Small intestine (tissue), 7 donors: ENCODE measurements around the gene BDKRB2. TPM values are rescaled to one million over a fixed set of nuclear protein-coding genes. Genes with fewer than 3 reads are reported as not detected.
"Not testable (repeated sequence)": the region's sequence is repeated elsewhere in the genome, so short reads cannot be mapped to it uniquely, and the experiment has no call there.

ENCODE experiments used
- DNase-seq, 2 donors: peaks; one replicate each; pipeline versions ENCODE4 v3.0.0 to v3.0.0-alpha.2; 2013
- FAIRE-seq: peaks from 2 replicates; lab custom pipeline; 2012; peaks lifted over from hg19 to GRCh38; lab: Jason Lieb, UNC
- H3K27ac ChIP-seq, 3 donors: one replicate each; pipeline ENCODE4 v1.5.1; 2013; ENCODE audit warnings: low read length in 2 of 3, mild to moderate bottlenecking in 2 of 3, control low read depth in 1 of 3, inconsistent platforms in 1 of 3, low read depth in 1 of 3, moderate library complexity in 1 of 3
- H3K27me3 ChIP-seq, 3 donors: one replicate each; pipeline ENCODE4 v1.6.1; 2013; ENCODE audit warnings: low read length in 3 of 3, inconsistent platforms in 1 of 3; ENCODE audit not compliant: control insufficient read depth in 3 of 3, insufficient read depth in 3 of 3
- H3K36me3 ChIP-seq, 3 donors: one replicate each; pipeline ENCODE4 v1.6.1; 2013; ENCODE audit warnings: low read length in 3 of 3, inconsistent platforms in 1 of 3, low read depth in 1 of 3, mild to moderate bottlenecking in 1 of 3, moderate library complexity in 1 of 3; ENCODE audit not compliant: control insufficient read depth in 3 of 3, insufficient read depth in 2 of 3
- H3K4me1 ChIP-seq, 3 donors: one replicate each; pipeline ENCODE4 v1.6.1; 2013; ENCODE audit warnings: low read length in 2 of 3, inconsistent platforms in 1 of 3, low read depth in 1 of 3, mild to moderate bottlenecking in 1 of 3, moderate library complexity in 1 of 3; ENCODE audit not compliant: control insufficient read depth in 3 of 3, insufficient read depth in 2 of 3
- H3K4me3 ChIP-seq, 3 donors: one replicate each; pipeline ENCODE4 v1.5.1; 2013; ENCODE audit warnings: low read length in 3 of 3, control low read depth in 1 of 3, inconsistent platforms in 1 of 3, low read depth in 1 of 3, mild to moderate bottlenecking in 1 of 3, moderate library complexity in 1 of 3
- H3K9me3 ChIP-seq, 2 donors: one replicate each; pipeline ENCODE4 v1.6.1; 2013; ENCODE audit warnings: low read depth in 1 of 2, low read length in 1 of 2; ENCODE audit not compliant: control insufficient read depth in 2 of 2, insufficient read depth in 1 of 2
- WGBS, 3 donors: extraction: QIAGEN DNeasy Blood & Tissue Kit; methylation state at CpG; one replicate each; pipeline ENCODE4 v1.1.7; 2013; 5-methylcytosine and 5-hydroxymethylcytosine counted together
- polyA plus RNA-seq, 4 donors: library from polyadenylated mRNA; stranded (reverse) in 3 of 4; unstranded in 1 of 4; fragments of 200-250 nt in 3 of 4; fragments of 120-200 nt in 1 of 4; gene quantifications; one replicate each; pipeline versions ENCODE4 v1.2.1 to v1.2.3, GENCODE V29; 2013
- donor health status: healthy with polysubstance abuse.
- donor health status: control.
- donor health status: control.
- donor health status: Bipolar disorder and iron deficiency.
- donor health status: healthy.

Gene BDKRB2
- polyA plus RNA-seq, 4 donors: 1.3 to 8.2 (median 5.9) TPM

DNA sequence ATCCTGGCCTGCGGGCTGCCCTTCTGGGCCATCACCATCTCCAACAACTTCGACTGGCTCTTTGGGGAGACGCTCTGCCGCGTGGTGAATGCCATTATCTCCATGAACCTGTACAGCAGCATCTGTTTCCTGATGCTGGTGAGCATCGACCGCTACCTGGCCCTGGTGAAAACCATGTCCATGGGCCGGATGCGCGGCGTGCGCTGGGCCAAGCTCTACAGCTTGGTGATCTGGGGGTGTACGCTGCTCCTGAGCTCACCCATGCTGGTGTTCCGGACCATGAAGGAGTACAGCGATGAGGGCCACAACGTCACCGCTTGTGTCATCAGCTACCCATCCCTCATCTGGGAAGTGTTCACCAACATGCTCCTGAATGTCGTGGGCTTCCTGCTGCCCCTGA is 36.0 kb downstream of the BDKRB2 start:
- Histone ChIP-seq H3K4me1 (peaks cover 6 to 37% (median 9%) of the 10 kb centered on the region in 3 donors), H3K27ac (peak overlapping the region in 1 of 3 donors; percentile 88), H3K9me3 (peaks cover 0 to 26% of the 10 kb centered on the region in 2 donors), H3K4me3 (no peak overlapping the region), H3K27me3 (no peaks in the 10 kb centered on the region), H3K36me3 (peaks cover 0 to 59% (median 0%) of the 10 kb centered on the region in 3 donors)
- FAIRE-seq (no peak), DNase-seq (no peak)
- 94 to 96% (median 95%) methylated on average over 18 of the region's 18 CpGs for WGBS, 3 donors

DNA sequence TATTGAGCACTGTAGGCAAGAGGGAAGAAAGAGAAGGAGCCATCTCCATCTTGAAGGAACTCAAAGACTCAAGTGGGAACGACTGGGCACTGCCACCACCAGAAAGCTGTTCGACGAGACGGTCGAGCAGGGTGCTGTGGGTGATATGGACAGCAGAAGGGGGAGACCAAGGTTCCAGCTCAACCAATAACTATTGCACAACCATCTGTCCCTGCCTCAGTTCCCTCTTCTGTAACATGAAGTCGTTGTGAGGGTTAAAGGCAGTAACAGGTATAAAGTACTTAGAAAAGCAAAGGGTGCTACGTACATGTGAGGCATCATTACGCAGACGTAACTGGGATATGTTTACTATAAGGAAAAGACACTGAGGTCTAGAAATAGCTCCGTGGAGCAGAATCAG is 37.5 kb downstream of the BDKRB2 start:
- peaks cover 6 to 33% (median 9%) of the 10 kb centered on the region in 3 donors for H3K4me1 ChIP-seq
- WGBS, 3 donors: 91 to 97% (median 94%) methylated on average over 10 of the region's 10 CpGs
- no peak overlapping the region for H3K4me3 ChIP-seq
- DNase-seq (no peak), FAIRE-seq (no peak)
- peaks cover 0 to 26% of the 10 kb centered on the region in 2 donors for H3K9me3 ChIP-seq
- no peaks in the 10 kb centered on the region for H3K27me3 ChIP-seq
- H3K36me3 ChIP-seq: peaks cover 0 to 52% (median 0%) of the 10 kb centered on the region in 3 donors
- no peak overlapping the region for H3K27ac ChIP-seq

GRCh38 chr14:96243785-96244184 is 39.1 kb downstream of the BDKRB2 start:
- no peak for DNase-seq
- Histone ChIP-seq H3K27me3 (no peaks in the 10 kb centered on the region), H3K36me3 (peaks cover 0 to 39% (median 0%) of the 10 kb centered on the region in 3 donors), H3K9me3 (peaks cover 0 to 26% of the 10 kb centered on the region in 2 donors), H3K4me1 (peaks cover 6 to 22% (median 9%) of the 10 kb centered on the region in 3 donors), H3K4me3 (no peak overlapping the region), H3K27ac (no peak overlapping the region)
- no peak for FAIRE-seq
- WGBS, 3 donors: 52 to 61% (median 60%) methylated on average over 5 of the region's 5 CpGs

GRCh38 chr14:96245074-96245473 is 40.4 kb downstream of the BDKRB2 start:
- Histone ChIP-seq H3K9me3 (peaks cover 0 to 26% of the 10 kb centered on the region in 2 donors), H3K36me3 (peaks cover 0 to 33% (median 0%) of the 10 kb centered on the region in 3 donors)
- H3K4me3 ChIP-seq, H3K27me3 ChIP-seq, H3K27ac ChIP-seq, H3K4me1 ChIP-seq, DNase-seq, FAIRE-seq: not testable (repeated sequence)
- 94 to 98% (median 95%) methylated on average over 3 of the region's 3 CpGs for WGBS, 3 donors

DNA sequence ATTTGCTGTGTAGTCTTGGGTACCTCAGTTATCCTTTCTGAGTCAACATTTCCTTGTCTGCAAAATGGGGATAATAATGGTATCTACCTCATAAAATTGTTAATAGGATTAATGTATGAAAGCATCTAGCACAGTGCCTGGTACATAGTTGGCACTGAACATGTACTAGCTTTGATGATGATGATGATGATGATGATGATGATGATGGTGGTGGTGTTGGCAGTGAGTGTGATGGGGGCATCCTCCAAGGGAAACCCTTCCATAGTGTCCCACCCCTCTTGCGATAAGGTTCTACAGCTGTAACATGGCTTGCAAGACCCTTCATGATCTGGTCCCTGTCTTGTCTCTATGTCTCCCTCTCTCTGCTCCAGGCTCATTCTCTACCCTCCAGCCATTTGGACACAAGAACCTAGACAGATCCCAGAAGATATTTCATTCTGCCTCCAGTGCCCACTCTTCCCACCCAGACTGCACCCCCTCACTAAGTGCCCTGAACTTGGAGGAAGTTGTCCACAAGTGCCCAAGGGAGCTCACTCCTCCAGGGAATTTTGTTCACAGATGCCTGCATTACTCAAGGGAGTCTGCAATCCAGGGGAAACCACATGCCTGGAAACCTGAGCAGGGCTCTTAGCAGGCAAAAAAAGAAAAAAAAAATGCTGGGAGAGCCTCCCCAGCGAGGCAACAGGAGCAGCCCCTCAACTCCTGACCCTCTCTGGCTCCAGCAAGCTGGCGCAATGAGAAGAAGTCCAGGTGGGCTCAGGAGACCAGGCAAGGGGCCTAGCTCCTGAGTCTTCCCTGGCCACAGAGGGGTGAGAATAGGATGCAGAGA is 41.3 kb downstream of the BDKRB2 start:
- Histone ChIP-seq H3K27ac (no peak overlapping the region), H3K9me3 (peaks cover 0 to 17% of the 10 kb centered on the region in 2 donors), H3K36me3 (peaks cover 0 to 24% (median 0%) of the 10 kb centered on the region in 3 donors), H3K4me3 (no peak overlapping the region), H3K4me1 (peaks cover 0 to 5% (median 3%) of the 10 kb centered on the region in 3 donors), H3K27me3 (no peaks in the 10 kb centered on the region)
- DNase-seq (no peak), FAIRE-seq (no peak)
- WGBS, 3 donors: 85 to 90% (median 89%) methylated on average over 3 of the region's 3 CpGs

DNA sequence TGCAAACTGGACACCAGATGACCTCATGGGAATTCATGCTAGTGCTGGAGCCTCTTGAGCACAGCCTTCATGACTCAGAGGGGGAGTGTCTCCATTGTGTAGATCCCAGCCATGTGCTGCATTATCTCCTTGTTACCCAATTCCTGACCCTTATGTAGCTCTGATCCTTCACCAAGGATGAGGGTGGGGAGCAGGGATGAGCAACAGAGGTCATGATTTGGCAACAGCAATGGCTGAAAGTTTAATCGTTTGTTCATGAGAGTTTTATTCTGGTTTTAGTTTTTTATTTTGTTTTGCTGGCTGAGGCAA is 41.9 kb downstream of the BDKRB2 start:
- H3K36me3 ChIP-seq: peaks cover 0 to 19% (median 0%) of the 10 kb centered on the region in 3 donors
- no peak for FAIRE-seq
- no peaks in the 10 kb centered on the region for H3K27me3 ChIP-seq
- 67 to 81% (median 78%) methylated on average over 1 of the region's 1 CpG for WGBS, 3 donors
- peak in 1 of 2 donors; percentile 61 for DNase-seq
- peaks cover 0 to 6% (median 3%) of the 10 kb centered on the region in 3 donors for H3K4me1 ChIP-seq
- no peak overlapping the region for H3K4me3 ChIP-seq
- peaks cover 0 to 12% of the 10 kb centered on the region in 2 donors for H3K9me3 ChIP-seq
- no peak overlapping the region for H3K27ac ChIP-seq

GRCh38 chr14:96247031-96247430 is 42.4 kb downstream of the BDKRB2 start:
- 82 to 94% (median 91%) methylated on average over 6 of the region's 6 CpGs for WGBS, 3 donors
- Histone ChIP-seq H3K27ac (no peak overlapping the region), H3K9me3 (peaks cover 0 to 9% of the 10 kb centered on the region in 2 donors), H3K4me1 (peaks cover 0 to 12% (median 3%) of the 10 kb centered on the region in 3 donors), H3K36me3 (peaks cover 0 to 14% (median 0%) of the 10 kb centered on the region in 3 donors), H3K27me3 (no peaks in the 10 kb centered on the region), H3K4me3 (no peak overlapping the region)
- DNase-seq (no peak), FAIRE-seq (no peak)

DNA sequence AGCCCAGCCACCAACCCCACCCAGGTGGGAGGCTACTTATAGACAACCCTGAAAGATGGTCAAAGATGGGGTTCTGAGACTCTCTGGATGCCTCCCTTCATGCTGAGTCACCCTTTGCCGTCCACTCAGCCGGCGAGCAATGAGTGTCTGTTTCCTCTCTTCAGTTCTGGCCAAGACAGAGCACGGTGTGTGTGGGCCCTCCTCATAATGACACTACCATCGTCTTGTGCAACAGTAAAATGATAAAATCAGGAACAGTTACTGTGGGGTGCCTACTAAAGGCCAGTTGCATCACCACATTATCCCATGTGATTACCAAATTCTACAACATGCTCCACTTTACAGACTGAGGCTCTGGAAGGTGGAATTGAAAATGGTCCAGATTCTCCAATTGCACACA is 44.4 kb downstream of the BDKRB2 start:
- DNase-seq: no peak
- peaks cover 0 to 10% (median 0%) of the 10 kb centered on the region in 3 donors for H3K36me3 ChIP-seq
- no peak overlapping the region for H3K4me3 ChIP-seq
- no peaks in the 10 kb centered on the region for H3K9me3 ChIP-seq
- H3K27ac ChIP-seq: no peak overlapping the region
- peaks cover 0 to 18% (median 3%) of the 10 kb centered on the region in 3 donors for H3K4me1 ChIP-seq
- H3K27me3 ChIP-seq: no peaks in the 10 kb centered on the region
- WGBS, 3 donors: 45 to 92% (median 73%) methylated on average over 5 of the region's 5 CpGs
- no peak for FAIRE-seq
